Peyer's patch (tissue), 4 donors: ENCODE results near the gene CYB5R3. TPM values are rescaled to one million over a fixed set of nuclear protein-coding genes. Genes with fewer than 3 reads are reported as not detected.

Experiments
- DNase-seq, 3 donors: peaks; one replicate each; pipeline ENCODE4 v3.0.0-alpha.2; 2017 to 2019
- H3K27ac ChIP-seq, 4 donors: fragments of 200-600 bp; sonication (generic); one replicate each; pipeline ENCODE4 v1.5.1; 2016 to 2019
- H3K27me3 ChIP-seq, 2 donors: fragments of 200-600 bp; sonication (generic); one replicate each; pipeline ENCODE4 v1.5.1; 2019
- H3K36me3 ChIP-seq, 3 donors: fragments of 200-600 bp; sonication (generic); one replicate each; pipeline ENCODE4 v1.5.1; 2016 to 2019
- H3K4me1 ChIP-seq, 4 donors: fragments of 200-600 bp; sonication (generic); one replicate each; pipeline ENCODE4 v1.5.1; 2016 to 2019
- H3K4me3 ChIP-seq, 4 donors: fragments of 200-600 bp; sonication (generic); 1 replicate in 3 of 4; 2 replicates in 1 of 4; pipeline ENCODE4 v1.5.1; 2016 to 2019; ENCODE audit warnings: mild to moderate bottlenecking in 1 of 4
- H3K9me3 ChIP-seq, 4 donors: fragments of 200-600 bp; sonication (generic); one replicate each; pipeline ENCODE4 v1.5.1; 2016 to 2019; ENCODE audit warnings: mild to moderate bottlenecking in 1 of 4
- POLR2A ChIP-seq, 2 donors: fragments of 450-650 bp; IDR thresholded peaks; one replicate each; pipeline ENCODE4 v1.5.1; 2017; ENCODE audit warnings: antibody characterized with exemption in 2 of 2, mild to moderate bottlenecking in 2 of 2, moderate library complexity in 2 of 2
- total RNA-seq, 4 donors: library from RNA; depleted of rRNA; stranded (reverse); fragments of >200 nt; gene quantifications; one replicate each; pipeline ENCODE4 v1.1.0, GENCODE V29; 2016
- TF ChIP-seq, protein P1 (sequence below), 6 experiments: fragments of 450-650 bp in 4 of 6; fragments of 200-600 bp in 2 of 6; sonication (generic) in 1 of 6; IDR thresholded peaks; one replicate each; pipeline ENCODE4 v1.5.1; 2017 to 2019; ENCODE audit warnings: antibody characterized with exemption in 6 of 6, mild to moderate bottlenecking in 3 of 6, moderate library complexity in 1 of 6

Gene CYB5R3
- total RNA-seq, 4 donors from 2014 or later = 59.4 to 147 (median 117) TPM

DNA sequence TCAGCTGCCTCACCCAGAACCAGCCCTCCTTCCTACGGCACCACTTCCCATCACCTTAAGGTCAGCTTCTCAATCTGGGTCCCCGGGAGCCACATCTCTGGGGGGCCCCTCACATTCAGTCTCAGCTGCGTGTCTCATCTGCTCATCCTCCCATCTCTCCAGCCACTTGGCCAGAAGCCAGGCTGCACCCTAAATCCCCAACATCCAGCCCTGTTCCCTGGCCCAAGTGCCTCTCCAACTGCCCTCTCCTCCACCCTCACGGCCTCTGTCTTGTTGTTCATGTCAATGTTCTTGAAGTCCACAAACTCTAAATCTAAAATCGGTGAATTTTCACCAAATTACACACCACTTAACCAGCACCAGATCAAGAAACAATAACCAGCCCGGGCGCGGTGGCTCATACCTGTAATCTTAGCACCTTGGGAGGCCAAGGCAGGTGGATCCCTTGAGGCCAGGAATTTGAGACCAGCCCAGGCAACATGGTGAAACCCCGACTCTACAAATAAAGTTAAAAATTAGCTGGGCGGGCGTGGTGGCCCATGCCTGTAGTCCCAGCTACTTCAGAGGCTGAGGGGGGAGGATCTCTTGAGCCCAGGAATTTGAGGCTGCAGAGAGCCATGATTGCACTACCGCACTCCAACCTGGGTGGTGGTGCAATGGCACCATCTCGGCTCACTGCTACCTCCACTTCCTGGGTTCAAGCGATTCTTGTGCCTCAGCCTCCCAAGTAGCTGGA, 37.7 kb upstream of the CYB5R3 start:
- Histone ChIP-seq H3K9me3 (no peaks in the 10 kb centered on the region), H3K4me1 (peaks cover 0 to 57% (median 8%) of the 10 kb centered on the region in 4 donors), H3K27ac (peak overlapping the region in 3 of 4 donors; percentile 36 to 89 (median 78)), H3K36me3 (no peaks in the 10 kb centered on the region), H3K4me3 (no peak overlapping the region), H3K27me3 (no peaks in the 10 kb centered on the region)
- no peak for DNase-seq
- TF ChIP-seq, protein P1, sequence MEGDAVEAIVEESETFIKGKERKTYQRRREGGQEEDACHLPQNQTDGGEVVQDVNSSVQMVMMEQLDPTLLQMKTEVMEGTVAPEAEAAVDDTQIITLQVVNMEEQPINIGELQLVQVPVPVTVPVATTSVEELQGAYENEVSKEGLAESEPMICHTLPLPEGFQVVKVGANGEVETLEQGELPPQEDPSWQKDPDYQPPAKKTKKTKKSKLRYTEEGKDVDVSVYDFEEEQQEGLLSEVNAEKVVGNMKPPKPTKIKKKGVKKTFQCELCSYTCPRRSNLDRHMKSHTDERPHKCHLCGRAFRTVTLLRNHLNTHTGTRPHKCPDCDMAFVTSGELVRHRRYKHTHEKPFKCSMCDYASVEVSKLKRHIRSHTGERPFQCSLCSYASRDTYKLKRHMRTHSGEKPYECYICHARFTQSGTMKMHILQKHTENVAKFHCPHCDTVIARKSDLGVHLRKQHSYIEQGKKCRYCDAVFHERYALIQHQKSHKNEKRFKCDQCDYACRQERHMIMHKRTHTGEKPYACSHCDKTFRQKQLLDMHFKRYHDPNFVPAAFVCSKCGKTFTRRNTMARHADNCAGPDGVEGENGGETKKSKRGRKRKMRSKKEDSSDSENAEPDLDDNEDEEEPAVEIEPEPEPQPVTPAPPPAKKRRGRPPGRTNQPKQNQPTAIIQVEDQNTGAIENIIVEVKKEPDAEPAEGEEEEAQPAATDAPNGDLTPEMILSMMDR (IDR thresholded peaks at IDR 0.05) = no peak
- TF ChIP-seq POLR2A (IDR thresholded peaks at IDR 0.05) = no peak

DNA sequence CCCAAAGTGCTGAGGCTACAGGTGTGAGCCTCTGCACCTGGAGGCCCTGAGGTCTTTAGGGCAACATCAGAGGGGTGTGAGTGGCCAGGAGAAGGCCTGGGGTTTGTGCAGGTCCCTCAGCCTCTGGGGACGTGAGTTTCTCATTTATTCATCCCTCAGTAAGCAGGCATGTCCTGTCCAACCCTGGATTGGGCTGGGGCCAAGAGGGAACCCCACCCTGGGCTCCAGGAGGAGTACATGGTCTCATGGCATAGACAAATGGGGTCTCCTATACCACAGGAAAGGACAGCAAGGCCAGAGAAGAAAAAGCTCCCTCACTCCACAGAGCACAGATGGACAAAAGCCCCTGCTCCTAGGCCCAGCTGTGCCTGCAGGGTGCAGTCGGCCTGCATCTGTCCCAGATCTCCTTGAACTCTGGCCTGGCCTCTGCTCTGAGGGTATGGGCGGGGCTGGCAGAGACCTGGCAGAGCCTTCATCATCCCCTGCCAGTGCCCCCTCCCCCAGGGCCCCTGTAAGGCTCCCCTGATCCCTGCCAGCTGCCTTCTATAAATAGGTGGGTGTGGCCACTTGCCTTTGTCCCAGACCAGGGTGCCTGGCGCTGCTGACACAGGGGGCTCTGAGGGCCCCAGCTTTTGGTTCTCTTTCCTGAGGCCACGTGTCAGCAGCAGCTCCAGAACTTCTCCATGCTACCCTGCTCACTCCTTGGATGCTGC, 36.9 kb upstream of the CYB5R3 start:
- peak in 1 of 3 donors; percentile 62 for DNase-seq
- no peaks in the 10 kb centered on the region for H3K27me3 ChIP-seq
- H3K9me3 ChIP-seq = no peaks in the 10 kb centered on the region
- H3K27ac ChIP-seq = peak overlapping the region in 3 of 4 donors; percentile 36 to 89 (median 78)
- H3K4me1 ChIP-seq = peaks cover 0 to 59% (median 4%) of the 10 kb centered on the region in 4 donors
- no peak overlapping the region for H3K4me3 ChIP-seq
- H3K36me3 ChIP-seq = no peaks in the 10 kb centered on the region
- TF ChIP-seq, protein P1 (IDR thresholded peaks at IDR 0.05) = no peak
- TF ChIP-seq POLR2A (IDR thresholded peaks at IDR 0.05) = no peak

DNA sequence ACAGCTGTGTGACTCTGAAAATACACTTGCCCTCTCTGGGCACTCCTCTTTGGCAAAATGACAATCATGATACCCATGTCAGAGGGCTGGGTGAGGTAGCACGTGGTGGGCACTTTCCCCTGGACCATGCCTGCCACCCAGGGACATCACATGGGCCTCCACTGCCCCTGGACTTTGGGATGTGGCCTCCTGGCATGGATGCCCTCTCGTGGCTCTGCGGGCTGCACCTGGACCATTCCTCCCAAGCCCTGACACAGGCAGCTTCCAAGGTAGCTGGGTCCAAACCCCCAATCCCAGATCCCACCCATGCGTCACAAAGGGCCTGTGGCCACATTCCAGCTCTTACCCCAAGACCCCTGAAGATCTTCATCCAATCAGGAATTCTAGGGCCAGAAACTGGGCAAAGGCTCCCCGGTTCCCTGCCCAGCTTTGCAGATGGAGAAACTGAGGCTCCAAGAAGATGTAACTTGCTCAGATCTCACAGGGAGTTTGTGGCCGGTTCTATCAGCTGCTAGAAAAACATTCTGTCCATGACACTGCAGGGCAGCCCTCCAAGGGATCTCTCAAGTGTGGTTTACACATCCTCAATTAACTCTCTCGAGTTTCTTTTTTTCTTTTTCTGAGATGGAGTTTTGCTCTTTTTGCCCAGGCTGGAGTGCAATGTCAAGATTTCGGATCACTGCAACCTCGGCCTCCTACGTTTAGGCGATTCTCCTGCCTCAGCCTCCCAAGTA, 35.4 kb upstream of the CYB5R3 start:
- no peaks in the 10 kb centered on the region for H3K36me3 ChIP-seq
- H3K9me3 ChIP-seq = no peaks in the 10 kb centered on the region
- H3K4me1 ChIP-seq = peaks cover 0 to 59% (median 4%) of the 10 kb centered on the region in 4 donors
- DNase-seq = no peak
- TF ChIP-seq, protein P1 (IDR thresholded peaks at IDR 0.05) = no peak
- TF ChIP-seq POLR2A (IDR thresholded peaks at IDR 0.05) = no peak
- no peak overlapping the region for H3K4me3 ChIP-seq
- H3K27ac ChIP-seq = peak overlapping the region; percentile 12 to 89 (median 43)
- H3K27me3 ChIP-seq = no peaks in the 10 kb centered on the region

DNA sequence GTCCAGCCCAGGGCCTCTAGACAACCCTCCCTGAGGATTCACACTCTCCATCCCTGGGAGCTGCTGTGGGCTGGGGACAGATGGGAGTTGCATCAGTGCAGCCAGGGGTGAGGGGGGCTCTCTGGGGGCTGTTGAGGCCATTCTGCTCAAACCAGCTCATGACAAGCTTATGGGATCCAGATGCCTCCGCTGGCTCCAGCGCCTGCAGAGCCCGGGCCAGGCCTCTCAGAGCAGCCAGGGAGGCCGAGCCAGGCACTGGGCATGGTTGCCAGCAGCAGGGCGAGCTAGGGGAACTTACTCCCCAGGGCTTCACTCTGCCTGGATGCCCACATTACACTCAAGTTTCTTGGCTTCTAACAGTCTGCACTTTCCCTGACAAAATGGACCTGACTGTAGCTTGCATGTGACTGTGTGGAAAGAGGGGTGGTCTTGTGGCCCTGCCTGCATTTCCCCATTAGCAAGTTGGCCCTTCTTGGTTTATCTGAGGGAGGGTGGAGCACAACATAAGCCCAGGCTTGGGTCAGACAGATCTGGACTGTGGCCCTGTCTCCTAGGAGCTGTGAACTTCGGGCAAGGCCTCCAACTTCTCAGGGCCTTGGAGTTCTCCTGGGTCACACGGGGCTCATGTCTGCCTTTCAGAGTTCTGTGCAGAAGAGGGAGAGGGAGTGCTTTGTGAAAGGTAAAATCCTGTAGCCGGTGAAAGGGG, 34.5 kb upstream of the CYB5R3 start:
- TF ChIP-seq, protein P1 (IDR thresholded peaks at IDR 0.05) = no peak
- no peak for TF ChIP-seq POLR2A (IDR thresholded peaks at IDR 0.05)
- no peak overlapping the region for H3K4me3 ChIP-seq
- no peaks in the 10 kb centered on the region for H3K27me3 ChIP-seq
- H3K36me3 ChIP-seq = no peaks in the 10 kb centered on the region
- DNase-seq = no peak
- peaks cover 0 to 54% (median 4%) of the 10 kb centered on the region in 4 donors for H3K4me1 ChIP-seq
- peaks cover 0 to 3% (median 0%) of the 10 kb centered on the region in 4 donors for H3K9me3 ChIP-seq
- H3K27ac ChIP-seq = peak overlapping the region; percentile 12 to 89 (median 43)
